ENCODE results near the gene OLFM1.

OLFM1 gene

GRCh38 chr9:135129137-135129695, 41.7 kb downstream of the OLFM1 start:
- in situ Hi-C loops (cut with MboI; ENCODE audit: low sequenced_read_pairs), result no loop called here

DNA sequence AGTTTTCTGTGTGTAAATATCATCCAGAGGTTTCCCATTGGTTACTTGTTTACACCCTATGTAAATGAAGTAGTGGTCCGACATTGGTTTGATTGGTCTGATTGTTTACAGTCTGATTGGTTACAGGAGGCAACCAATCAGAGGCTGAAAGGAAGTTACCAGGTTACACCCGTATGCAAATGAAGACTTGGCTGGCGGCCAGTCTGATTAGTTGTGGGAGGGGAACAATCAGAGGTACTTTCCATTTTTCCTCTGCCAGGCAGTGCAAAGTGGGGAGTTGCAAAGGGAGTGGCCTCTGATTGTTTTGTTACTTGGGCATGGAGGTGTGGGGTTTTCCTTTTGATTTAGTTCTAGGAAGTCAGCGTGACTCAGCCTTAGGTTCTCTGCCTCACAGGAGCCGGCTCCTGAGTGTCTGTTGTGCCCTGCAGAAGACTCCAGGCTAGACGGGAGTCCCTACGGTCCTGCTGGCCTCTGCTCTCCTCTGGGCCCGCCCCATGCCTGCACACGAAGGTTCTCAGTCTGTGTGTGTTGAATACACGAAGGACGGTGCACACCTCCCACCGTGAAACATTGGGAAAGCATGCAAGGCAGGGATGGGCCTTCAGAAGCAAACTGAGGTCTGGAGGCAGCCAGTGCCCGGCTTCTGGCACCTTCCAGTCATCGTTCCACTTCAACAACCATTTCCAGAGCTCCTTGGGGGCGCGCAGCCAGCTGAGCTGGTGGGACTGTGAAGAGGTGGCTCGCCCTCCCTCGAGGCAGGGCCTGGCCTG, 42.9 kb downstream of the OLFM1 start:
- in situ Hi-C loops (cut with MboI; ENCODE audit: low sequenced_read_pairs), result no loop called here

GRCh38 chr9:135131488-135131887, 44.0 kb downstream of the OLFM1 start:
- in situ Hi-C loops (cut with MboI; ENCODE audit: low sequenced_read_pairs), result no loop called here

DNA sequence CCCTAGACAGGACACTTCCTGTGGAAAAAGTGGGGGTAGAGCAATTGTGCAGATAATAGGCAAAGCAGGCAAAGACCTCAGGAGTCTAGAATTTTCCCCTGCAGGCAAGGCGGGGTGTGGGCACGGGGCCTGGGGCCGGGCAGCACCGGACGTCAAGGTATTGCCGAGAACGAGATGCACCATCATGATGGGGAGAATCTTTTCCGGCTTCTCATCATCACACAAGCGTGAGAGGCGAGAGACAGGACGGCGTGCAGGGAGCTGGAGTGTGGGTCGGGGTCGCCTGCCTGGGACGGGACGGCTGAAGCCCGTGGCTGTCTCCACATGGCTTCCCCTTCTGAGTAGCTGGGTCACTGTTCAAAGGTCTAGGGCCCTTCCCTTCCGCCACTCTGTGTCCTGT, 44.5 kb downstream of the OLFM1 start:
- in situ Hi-C loops (cut with MboI; ENCODE audit: low sequenced_read_pairs), result no loop called here

DNA sequence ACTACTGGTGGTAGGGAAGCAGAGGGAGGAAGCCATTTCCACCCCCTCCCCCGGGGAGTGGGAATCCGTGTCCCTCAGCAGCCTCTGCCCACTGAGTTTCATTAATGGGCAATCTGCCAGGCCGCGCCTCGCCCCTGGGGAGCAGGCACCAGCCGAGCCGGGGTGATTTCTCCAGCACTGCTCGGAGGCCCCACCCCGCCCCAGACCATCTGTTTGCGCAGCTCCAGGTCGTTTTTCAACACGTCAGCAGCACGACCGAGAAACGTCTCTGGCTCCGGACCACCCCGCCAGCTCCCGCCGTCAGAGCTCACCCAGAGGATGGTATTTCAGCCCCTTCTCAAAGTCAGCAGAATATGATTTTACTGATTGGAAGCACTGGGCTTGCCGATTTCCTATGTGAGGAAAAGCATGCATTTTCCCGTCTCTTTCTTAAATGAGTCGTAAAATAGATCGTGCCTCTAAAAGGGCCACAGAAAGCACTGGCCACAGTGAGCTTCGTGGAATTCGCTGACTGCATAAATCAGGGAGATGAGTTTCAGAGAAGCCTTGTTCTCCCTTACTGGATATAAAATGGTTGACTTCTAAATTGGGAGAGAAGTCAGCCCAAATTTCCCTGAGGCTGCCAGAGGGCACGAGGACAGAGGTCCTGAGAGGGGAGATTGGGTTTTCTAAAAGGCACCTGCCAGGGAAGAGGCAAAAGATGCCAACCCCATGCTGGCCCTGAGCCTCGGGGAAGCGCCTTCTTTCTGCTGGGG, 47.0 kb downstream of the OLFM1 start:
- in situ Hi-C loops (cut with MboI; ENCODE audit: low sequenced_read_pairs), result no loop called here

GRCh38 chr9:135135171-135135928, 47.9 kb downstream of the OLFM1 start:
- in situ Hi-C loops (cut with MboI; ENCODE audit: low sequenced_read_pairs), result no loop called here

DNA sequence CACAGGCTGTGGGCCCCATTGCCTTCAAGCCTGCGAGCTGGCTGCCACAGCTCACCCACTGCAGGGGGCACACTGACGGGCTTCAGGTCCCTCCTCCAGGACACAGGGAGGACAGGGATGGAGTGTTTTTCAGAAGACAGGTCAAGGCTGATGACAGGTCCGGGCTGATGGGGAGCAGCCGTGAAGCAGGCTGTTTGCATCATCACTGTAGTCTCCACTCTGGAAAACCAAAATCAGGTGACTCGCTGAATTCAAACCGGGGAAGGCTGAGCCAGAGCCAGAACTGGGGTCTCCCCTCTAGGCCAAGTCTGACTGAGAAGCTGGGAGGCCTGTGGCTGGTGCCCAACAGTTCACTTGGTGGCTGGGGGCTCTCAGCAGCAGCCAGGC, 48.5 kb downstream of the OLFM1 start:
- in situ Hi-C loops (cut with MboI; ENCODE audit: low sequenced_read_pairs), result no loop called here

DNA sequence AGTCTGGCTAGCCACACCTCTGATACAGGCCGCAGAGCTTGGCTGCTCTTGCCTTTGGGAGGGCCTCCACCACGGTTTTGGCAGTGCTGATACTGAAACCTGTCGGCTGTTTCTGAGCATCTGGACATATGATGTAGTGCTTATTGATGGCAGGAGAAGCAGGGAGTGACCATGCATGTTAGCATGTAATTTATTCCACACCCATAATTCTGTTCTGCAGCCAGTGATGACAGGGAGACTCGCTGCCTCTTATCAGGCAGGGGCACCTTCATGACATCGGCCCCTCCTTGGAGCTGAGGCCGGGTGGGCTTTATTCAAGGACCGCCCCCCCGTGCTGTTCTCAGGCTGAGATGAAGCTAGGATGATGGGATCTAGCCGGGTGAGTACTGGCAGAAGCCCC, 49.0 kb downstream of the OLFM1 start:
- in situ Hi-C loops (cut with MboI; ENCODE audit: low sequenced_read_pairs), result no loop called here

- in situ Hi-C loops (cut with MboI; ENCODE audit: low sequenced_read_pairs), result no loop called here
These were observed 49.7 kb downstream of the OLFM1 start for GRCh38 chr9:135136991-135137832.

GRCh38 chr9:135138078-135138855, 50.8 kb downstream of the OLFM1 start:
- in situ Hi-C loops (cut with MboI; ENCODE audit: low sequenced_read_pairs), result no loop called here

- in situ Hi-C loops (cut with MboI; ENCODE audit: low sequenced_read_pairs), result no loop called here
These were observed 52.0 kb downstream of the OLFM1 start for GRCh38 chr9:135139366-135139959.

DNA sequence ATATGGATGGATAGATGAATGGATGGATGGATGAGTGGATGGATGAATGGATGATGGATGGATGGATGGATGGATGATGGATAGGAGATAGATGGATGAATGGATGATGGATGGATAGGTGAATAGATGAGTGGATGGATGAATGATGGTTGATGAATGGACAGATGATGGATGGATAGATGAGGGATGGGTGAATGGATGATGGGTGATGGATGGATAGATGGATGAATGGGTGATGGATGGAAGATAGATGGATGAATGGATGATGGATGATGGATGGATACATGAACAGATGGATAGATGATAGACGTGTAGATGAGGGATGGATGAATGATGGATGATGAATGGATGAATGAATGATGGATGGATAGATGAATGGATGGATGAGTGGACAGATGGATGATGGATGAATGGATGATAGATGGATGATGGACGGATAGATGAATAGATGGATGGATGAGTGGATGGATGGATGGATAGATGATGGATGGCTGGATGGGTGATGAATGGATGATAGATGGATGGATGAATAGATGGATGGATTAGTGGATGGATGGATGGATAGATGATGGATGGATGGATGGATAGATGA, 53.8 kb downstream of the OLFM1 start:
- in situ Hi-C loops (cut with MboI; ENCODE audit: low sequenced_read_pairs), result no loop called here

DNA sequence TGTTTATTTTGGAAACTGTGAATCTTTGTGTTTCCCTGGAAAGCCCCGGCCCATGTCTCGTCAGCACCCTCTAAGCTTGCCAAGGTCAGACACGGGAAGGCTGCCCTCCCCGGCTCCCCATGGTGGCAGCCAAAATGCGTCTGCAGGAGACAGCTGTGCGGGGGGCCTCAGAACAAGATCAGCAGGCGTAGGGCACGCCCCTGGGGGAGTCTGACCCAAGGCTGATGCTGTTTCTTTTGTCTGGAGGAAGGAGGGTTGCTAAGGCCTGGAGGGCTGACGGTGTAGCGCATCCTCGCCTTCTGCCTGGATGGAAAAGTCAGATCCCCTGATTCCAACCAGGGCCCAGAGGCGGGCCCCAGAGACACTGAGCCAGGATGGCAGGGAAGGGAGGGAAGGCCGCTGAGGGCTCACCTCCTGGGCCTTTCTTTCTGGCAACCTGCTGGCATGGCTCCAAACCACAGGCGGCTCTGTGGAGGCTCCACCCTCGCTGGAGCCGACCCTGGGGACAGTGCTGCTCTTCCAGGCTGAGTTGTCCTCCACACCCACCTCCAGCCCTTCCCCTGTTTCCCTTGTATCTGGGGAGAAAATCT, 57.2 kb downstream of the OLFM1 start:
- in situ Hi-C loops (cut with MboI; ENCODE audit: low sequenced_read_pairs), result no loop called here

- in situ Hi-C loops (cut with MboI; ENCODE audit: low sequenced_read_pairs), result no loop called here
These were observed 57.8 kb downstream of the OLFM1 start for GRCh38 chr9:135145312-135145711.

GRCh38 chr9:135146241-135146640, 58.8 kb downstream of the OLFM1 start:
- in situ Hi-C loops (cut with MboI; ENCODE audit: low sequenced_read_pairs), result no loop called here

GRCh38 chr9:135146766-135147473, 59.5 kb downstream of the OLFM1 start:
- in situ Hi-C loops (cut with MboI; ENCODE audit: low sequenced_read_pairs), result no loop called here

GRCh38 chr9:135147474-135147805, 60.0 kb downstream of the OLFM1 start:
- in situ Hi-C loops (cut with MboI; ENCODE audit: low sequenced_read_pairs), result no loop called here

DNA sequence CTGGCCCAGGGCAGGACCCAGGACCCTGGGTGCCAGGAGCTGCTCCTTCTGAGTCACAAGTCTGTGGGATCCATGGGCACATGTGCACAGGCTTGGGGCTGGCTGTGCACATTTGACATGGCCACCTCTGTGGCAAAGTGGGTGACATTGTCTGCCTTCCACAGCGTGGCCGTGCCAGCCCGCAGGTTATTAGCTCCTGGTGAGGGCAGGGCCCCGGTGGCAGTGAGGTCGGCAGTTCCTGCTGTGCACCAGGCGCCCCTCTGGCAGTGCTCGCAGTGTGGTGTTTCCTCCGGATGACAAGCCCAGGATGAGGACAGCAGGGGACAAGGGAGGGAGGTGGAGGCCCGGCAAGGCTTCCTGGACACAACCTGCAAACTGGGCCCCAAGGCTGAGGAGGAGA, 60.5 kb downstream of the OLFM1 start:
- in situ Hi-C loops (cut with MboI; ENCODE audit: low sequenced_read_pairs), result no loop called here
